ENCODE measurements around the gene LY6G6D.

DNA sequence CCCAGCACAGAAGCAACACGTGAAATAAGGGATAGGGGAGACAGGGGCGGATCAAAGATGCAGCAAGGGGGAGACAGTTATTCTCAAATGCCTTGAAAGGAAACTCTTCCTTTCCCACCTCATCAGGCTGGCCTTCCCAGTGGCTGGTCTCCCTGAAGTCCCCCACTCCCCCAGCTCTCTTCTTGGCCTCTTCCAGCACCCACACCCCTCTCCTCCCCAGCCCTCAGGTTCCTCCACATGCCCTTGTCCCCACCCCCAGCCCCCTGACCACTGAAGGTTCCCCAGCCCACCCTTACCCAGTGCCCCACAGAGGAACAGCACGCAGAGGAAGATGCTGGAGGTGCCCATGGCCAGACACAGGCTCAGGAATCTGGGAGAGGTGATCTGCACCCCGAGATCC, 1.7 kb upstream of the LY6G6D start:
- TF ChIP-seq, protein P1, sequence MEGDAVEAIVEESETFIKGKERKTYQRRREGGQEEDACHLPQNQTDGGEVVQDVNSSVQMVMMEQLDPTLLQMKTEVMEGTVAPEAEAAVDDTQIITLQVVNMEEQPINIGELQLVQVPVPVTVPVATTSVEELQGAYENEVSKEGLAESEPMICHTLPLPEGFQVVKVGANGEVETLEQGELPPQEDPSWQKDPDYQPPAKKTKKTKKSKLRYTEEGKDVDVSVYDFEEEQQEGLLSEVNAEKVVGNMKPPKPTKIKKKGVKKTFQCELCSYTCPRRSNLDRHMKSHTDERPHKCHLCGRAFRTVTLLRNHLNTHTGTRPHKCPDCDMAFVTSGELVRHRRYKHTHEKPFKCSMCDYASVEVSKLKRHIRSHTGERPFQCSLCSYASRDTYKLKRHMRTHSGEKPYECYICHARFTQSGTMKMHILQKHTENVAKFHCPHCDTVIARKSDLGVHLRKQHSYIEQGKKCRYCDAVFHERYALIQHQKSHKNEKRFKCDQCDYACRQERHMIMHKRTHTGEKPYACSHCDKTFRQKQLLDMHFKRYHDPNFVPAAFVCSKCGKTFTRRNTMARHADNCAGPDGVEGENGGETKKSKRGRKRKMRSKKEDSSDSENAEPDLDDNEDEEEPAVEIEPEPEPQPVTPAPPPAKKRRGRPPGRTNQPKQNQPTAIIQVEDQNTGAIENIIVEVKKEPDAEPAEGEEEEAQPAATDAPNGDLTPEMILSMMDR (conservative IDR thresholded peaks at IDR 0.05) = no peak
- no peak for TF ChIP-seq ZFX (IDR thresholded peaks at IDR 0.05)
